ENCODE measurements around the gene RHOT2.
"Not testable (repeated sequence)": the region's sequence is repeated elsewhere in the genome, so short reads cannot be mapped to it uniquely, and the experiment has no call there.

RHOT2 gene

GRCh38 chr16:710500-711075 lies 42.7 kb downstream of the RHOT2 start:
- TF ChIP-seq CTCF (IDR thresholded peaks at IDR 0.05): no peak
- no peaks in the 10 kb centered on the region for H3K9me3 ChIP-seq
- H3K36me3 ChIP-seq: no peaks in the 10 kb centered on the region
- peaks cover 0 to 40% (median 25%) of the 10 kb centered on the region in 4 donors for H3K4me1 ChIP-seq
- intact Hi-C loops (cut with DNase I; ENCODE audit: low total_unique reads): loop anchor here (5.0 kb wide), 1 partner anchor 347 kb away; no protein-coding TSS in a partner anchor
- H3K27me3 ChIP-seq: peaks cover 0 to 71% of the 10 kb centered on the region in 2 donors
- no peak overlapping the region for H3K4me3 ChIP-seq
- no peak for DNase-seq
- H3K27ac ChIP-seq: no peak overlapping the region

- H3K27ac ChIP-seq: no peak overlapping the region
- peaks cover 0 to 72% of the 10 kb centered on the region in 2 donors for H3K27me3 ChIP-seq
- intact Hi-C loops (cut with DNase I; ENCODE audit: low total_unique reads): loop anchor here (5.0 kb wide), 1 partner anchor 346 kb away; no protein-coding TSS in a partner anchor
- DNase-seq: no peak
- H3K36me3 ChIP-seq: no peaks in the 10 kb centered on the region
- no peaks in the 10 kb centered on the region for H3K9me3 ChIP-seq
- H3K4me3 ChIP-seq: no peak overlapping the region
- peaks cover 0 to 43% (median 27%) of the 10 kb centered on the region in 4 donors for H3K4me1 ChIP-seq
- no peak for TF ChIP-seq CTCF (IDR thresholded peaks at IDR 0.05)
These were observed 43.2 kb downstream of the RHOT2 start for GRCh38 chr16:711084-711483.

GRCh38 chr16:711548-712320 lies 43.8 kb downstream of the RHOT2 start:
- intact Hi-C loops (cut with DNase I; ENCODE audit: low total_unique reads): loop anchor here (2.0 to 5.0 kb wide), 2 partner anchors 75 to 346 kb away; no protein-coding TSS in a partner anchor
- Histone ChIP-seq H3K36me3 (no peaks in the 10 kb centered on the region), H3K4me3 (no peak overlapping the region), H3K9me3 (no peaks in the 10 kb centered on the region), H3K27ac (no peak overlapping the region), H3K4me1 (peaks cover 0 to 43% (median 28%) of the 10 kb centered on the region in 4 donors), H3K27me3 (peaks cover 0 to 72% of the 10 kb centered on the region in 2 donors)
- TF ChIP-seq CTCF (IDR thresholded peaks at IDR 0.05): peak; percentile 87 to 95
- peak; percentile 57 to 83 for DNase-seq

GRCh38 chr16:712740-713250 lies 44.9 kb downstream of the RHOT2 start:
- H3K27me3 ChIP-seq: peaks cover 0 to 65% of the 10 kb centered on the region in 2 donors
- intact Hi-C loops (cut with DNase I; ENCODE audit: low total_unique reads): loop anchor here (2.0 to 5.0 kb wide), 2 partner anchors 74 to 345 kb away; no protein-coding TSS in a partner anchor
- not testable (repeated sequence) for DNase-seq, H3K9me3 ChIP-seq, H3K27ac ChIP-seq, H3K4me3 ChIP-seq, H3K36me3 ChIP-seq
- H3K4me1 ChIP-seq: peaks cover 0 to 40% (median 29%) of the 10 kb centered on the region in 4 donors

GRCh38 chr16:714079-714478 lies 46.1 kb downstream of the RHOT2 start:
- H3K4me3 ChIP-seq: no peak overlapping the region
- H3K27me3 ChIP-seq: peaks cover 0 to 52% of the 10 kb centered on the region in 2 donors
- no peaks in the 10 kb centered on the region for H3K36me3 ChIP-seq
- H3K4me1 ChIP-seq: peaks cover 0 to 43% (median 29%) of the 10 kb centered on the region in 4 donors
- no peak for TF ChIP-seq CTCF (IDR thresholded peaks at IDR 0.05)
- intact Hi-C loops (cut with DNase I; ENCODE audit: low total_unique reads): loop anchor here (2.0 to 5.0 kb wide), 2 partner anchors 27 to 343 kb away; partner anchors contain the start of gene CIAO3
- no peak for DNase-seq
- H3K27ac ChIP-seq: no peak overlapping the region
- no peaks in the 10 kb centered on the region for H3K9me3 ChIP-seq
